Muscle of arm (tissue), 12 donors: ENCODE data around the gene CDC5L. TPM values are rescaled to one million over a fixed set of nuclear protein-coding genes. Genes with fewer than 3 reads are reported as not detected.
"Not testable (repeated sequence)": the region's sequence is repeated elsewhere in the genome, so short reads cannot be mapped to it uniquely, and the experiment has no call there.

Source experiments
- DNase-seq: peaks from one replicate; pipeline ENCODE4 v3.0.0-alpha.2; 2013
- polyA plus RNA-seq, 12 donors: library from polyadenylated mRNA; unstranded; fragments of 120-200 nt; gene quantifications; one replicate each; pipeline ENCODE4 v1.2.1, GENCODE V29; 2013; ENCODE audit not compliant: insufficient read length in 12 of 12

CDC5L gene
- polyA plus RNA-seq, 12 donors, result 16.6 to 31.1 (median 28.8) TPM; not detected in 1

- DNase-seq, result not testable (repeated sequence)
These were observed 61.7 kb downstream of the CDC5L start for GRCh38 chr6:44449181-44449580.

GRCh38 chr6:44451803-44452695 lies 64.5 kb downstream of the CDC5L start:
- no peak for DNase-seq

- DNase-seq, result no peak
These were observed 65.2 kb downstream of the CDC5L start for GRCh38 chr6:44452725-44453124.

- DNase-seq, result no peak
These were observed 65.6 kb downstream of the CDC5L start for GRCh38 chr6:44453146-44453545.

GRCh38 chr6:44454198-44454597 lies 66.7 kb downstream of the CDC5L start:
- DNase-seq, result no peak

GRCh38 chr6:44456070-44456965 lies 68.8 kb downstream of the CDC5L start:
- DNase-seq, result no peak

GRCh38 chr6:44456966-44457292 lies 69.4 kb downstream of the CDC5L start:
- no peak for DNase-seq

GRCh38 chr6:44457596-44457995 lies 70.1 kb downstream of the CDC5L start:
- no peak for DNase-seq

- no peak for DNase-seq
These were observed 71.0 kb downstream of the CDC5L start for GRCh38 chr6:44458551-44458950.

GRCh38 chr6:44462335-44462734 lies 74.8 kb downstream of the CDC5L start:
- DNase-seq, result no peak

- no peak for DNase-seq
These were observed 75.6 kb downstream of the CDC5L start for GRCh38 chr6:44462797-44463727.

- DNase-seq, result no peak
These were observed 76.4 kb downstream of the CDC5L start for GRCh38 chr6:44463728-44464450.

GRCh38 chr6:44464527-44465310 lies 77.2 kb downstream of the CDC5L start:
- no peak for DNase-seq

- DNase-seq, result no peak
These were observed 79.4 kb downstream of the CDC5L start for GRCh38 chr6:44466955-44467354.

GRCh38 chr6:44468835-44469234 lies 81.3 kb downstream of the CDC5L start:
- DNase-seq, result no peak

GRCh38 chr6:44470115-44470464 lies 82.6 kb downstream of the CDC5L start:
- DNase-seq, result no peak

- DNase-seq, result no peak
These were observed 83.2 kb downstream of the CDC5L start for GRCh38 chr6:44470746-44471145.

- no peak for DNase-seq
These were observed 83.9 kb downstream of the CDC5L start for GRCh38 chr6:44471271-44471981.

GRCh38 chr6:44472250-44472945 lies 84.9 kb downstream of the CDC5L start:
- DNase-seq, result no peak
